Measurements from ENCODE around the gene HEXIM1.
"Not testable (repeated sequence)": the region's sequence is repeated elsewhere in the genome, so short reads cannot be mapped to it uniquely, and the experiment has no call there.

HEXIM1 gene

DNA sequence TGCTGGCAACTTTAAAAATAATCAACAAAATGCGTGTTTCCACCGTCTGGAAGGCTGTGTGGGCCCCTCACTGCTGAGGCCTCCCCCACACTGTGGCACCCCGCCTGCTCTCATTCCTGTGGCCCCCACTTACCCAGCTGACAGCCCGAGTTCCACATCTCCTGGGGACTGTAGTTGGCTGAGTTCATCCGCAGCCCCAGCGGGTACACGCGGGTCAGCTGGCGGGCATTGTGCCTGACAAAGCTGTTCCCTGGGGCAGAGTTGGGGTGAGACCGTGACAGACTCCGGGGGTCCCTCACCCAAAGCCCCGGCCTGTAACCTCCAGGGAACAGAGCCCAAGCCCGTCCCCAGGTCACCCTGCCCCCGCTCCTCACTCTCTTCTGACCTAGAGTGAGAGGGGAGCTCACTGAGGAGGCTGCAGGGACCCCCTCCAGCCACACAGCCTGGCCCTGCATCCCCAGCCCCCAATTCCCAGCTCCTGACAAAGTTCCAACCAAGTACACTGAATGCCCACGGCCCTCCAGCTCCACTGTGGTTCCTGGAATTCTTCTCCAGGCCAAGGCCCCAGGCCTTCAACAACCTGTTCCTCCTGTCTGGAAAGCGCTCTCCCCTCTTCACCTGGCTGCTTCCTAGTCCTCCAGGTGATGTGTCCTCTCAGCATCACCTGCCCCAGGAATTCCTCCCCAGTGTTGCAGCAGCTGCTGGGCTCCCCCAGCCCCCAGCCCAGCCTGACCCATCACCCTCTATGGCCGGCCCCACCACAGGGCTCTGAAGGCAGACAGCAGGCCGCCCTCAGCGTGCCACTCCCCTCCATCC, 34.0 kb upstream of the HEXIM1 start:
- DNase-seq, result no peak

DNA sequence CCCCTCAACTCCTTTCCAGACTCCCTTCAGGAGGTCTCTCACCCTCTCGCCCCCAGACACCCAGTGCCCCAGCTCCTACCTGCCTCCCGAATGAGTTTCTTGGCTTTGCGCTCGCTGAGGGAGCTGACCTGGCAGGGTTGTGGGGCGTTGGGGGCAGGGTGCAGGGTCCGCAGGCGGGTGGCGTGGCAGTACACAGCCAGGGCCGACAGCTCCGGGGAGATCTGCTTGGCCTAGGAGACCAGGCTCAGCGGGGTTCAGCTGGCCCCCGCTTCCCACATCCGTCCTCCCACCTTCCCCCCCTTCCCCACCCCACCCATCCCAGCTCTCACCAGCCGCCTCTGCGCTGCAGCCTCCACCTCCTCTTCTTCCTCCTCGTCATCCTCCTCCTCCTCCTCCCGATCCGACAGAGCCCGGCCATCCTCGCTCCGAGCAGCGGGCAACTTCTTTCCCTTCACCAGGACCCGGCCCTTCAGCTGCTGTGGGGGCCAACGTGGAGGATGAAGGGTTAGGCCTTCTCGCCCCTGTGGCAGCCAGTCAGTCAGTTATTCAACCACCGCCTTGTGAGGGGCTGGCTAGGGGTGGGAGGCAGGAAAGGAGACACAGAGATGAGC, 33.2 kb upstream of the HEXIM1 start:
- no peak for DNase-seq

DNA sequence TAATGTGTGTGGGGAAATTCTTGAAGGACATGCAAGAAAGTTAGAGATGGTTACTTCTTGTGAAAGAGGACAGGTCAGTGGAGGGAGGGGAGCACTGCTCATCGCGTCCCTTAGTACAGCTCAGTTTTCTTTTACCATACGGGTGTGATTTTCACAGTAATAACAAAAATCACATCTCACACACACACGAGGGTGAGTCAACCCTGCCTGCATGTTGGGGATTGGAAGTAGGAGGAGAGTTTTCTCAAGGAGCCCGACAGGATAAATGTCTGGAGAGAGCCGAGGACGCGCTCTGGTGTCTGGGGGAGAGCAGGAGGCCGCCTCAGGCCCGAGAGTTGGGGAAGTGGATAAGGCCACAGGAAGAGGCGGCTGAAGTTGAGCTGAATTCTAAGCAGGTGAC, 32.4 kb upstream of the HEXIM1 start:
- DNase-seq, result no peak

DNA sequence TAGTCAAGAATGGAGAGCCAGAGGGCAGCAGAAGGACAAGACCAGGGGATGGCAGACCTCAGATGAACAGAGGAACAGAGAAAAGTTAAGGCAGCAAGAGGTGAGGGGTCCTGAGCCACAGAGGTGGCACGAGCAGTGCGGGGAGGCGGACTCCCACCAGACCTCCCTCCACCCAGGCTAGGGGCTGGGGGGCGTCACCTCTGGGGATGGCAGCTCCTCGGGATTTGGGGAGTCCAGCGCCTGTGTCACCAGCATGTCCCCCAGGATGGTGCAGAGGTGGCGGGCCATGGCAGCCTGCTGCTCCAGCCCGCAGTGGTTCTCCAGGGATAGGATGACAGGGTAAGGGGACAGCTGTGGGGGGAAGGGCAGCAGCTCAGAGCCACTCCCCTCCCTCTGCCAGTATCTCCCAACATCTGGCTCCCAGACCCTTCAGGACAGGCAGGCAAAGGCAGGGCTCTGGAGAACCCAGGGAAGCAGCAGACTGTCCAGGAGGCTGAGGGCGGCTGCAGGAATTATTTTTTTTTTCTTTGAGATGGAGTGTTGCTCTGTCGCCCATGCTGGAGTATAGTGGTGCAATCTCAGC, 31.8 kb upstream of the HEXIM1 start:
- DNase-seq, result no peak

DNA sequence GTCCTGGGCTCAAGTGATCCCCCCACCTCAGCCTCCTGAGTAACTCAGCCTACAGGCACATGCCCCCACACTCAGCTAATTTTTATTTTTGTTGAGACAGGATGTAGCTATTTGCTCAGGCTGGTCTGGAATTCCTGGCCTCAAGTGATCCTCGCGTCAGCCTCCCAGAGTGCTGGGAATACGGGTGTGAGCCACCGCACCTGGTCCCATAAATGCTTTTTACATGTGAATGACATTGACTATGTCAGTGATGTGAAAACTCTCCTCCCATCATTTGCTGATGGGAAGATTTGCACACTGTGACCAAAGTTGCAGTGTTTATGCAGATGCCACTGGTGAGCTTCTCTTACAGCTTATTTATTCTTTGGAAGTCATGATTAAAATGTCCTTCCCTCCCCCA, 30.9 kb upstream of the HEXIM1 start:
- DNase-seq, result no peak

DNA sequence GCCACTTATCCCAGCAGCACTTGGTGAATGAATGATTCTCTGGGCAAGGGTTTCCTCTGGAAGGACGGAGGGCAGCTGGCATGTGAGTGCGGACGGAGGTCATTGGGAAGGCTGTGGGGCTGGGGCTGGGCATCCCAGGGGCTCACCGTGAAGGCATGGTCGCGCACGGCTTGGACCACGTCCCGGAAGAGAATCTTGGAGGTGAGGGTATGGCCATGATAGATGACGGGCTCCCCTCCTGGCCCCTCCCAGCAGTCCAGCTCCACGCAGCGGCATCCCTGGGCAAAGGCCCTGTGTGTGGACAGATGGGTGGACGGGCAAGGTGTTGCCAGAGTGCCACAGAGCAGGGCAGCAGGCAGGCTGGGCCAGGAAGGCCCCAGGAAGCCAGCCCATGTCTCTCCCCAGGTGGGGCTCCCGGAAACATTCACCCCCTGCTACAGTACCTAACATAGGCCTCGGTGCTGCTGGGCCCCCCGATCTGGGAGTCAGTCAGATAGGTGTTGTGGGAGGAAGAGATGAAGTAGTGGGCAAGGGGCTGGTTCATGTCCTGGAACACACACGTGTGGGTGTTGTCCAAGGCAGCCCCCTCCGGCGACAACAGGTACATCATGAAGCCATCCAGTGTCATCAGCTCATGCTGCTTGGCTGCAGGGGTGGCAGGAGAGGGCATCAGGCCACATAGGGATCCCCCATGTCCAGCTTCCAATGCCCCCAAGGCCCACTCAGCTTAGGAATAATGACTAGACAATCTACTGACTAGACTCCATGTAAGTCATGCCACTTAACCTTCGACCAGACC, 30.2 kb upstream of the HEXIM1 start:
- DNase-seq, result no peak

DNA sequence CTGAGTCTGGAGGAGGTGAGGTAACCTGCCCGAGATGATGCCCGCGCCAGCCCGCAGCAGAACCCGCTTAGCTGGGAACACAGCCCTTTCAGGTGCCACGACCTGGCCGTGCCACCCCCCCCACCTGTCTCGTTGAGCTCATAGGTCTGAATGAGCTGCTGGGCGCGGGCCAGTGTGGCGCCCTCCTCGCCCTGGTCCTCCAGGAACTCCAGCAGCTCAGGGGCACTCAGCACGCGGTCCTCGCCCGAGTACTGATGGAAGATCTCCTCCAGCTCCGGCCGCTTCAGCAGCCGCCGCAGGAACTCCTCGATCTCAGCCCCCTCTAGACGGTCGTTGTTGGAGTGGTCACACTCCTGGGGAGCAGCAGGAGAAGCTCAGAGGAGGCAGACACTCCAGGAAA, 29.6 kb upstream of the HEXIM1 start:
- DNase-seq, result no peak

DNA sequence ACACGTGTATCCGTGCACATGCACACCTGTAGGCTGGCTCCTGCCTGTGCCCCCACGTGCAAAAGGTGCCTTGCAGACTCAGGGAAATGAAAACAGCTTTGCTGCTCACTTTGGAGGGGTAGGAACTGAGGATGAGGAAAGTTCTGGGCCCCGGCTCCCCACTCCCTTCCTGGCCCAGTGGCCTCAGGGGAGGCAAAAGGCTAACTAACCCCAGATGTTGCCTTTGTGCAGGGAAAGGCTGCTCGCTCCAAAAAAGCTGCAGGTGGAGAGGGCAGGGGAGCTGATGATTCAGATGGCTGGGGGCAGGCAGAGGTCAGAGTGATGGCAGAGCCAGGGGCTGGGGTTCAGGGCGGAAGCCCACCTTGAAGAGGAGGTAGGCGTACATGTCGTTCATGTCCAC, 28.3 kb upstream of the HEXIM1 start:
- DNase-seq, result no peak

DNA sequence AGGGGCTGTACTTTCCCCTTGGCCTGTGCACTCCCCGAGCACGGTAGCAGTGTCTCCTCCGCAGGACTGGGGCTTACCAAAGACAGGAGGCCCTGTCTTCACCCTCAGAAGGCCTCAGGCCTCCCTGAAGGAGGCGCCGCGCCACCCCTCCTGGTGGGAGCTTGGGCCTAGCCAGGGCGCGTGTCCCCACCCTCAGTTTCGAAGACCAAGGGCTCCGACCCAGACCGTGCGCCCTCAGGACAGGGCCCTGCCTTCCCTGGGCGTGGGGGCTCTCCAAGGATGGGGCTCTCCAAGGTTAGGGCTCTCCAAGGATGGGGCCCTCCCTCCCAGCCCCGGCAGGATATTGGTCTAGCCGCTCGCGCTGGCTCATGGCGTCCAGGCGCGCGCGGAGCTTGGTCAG, 27.7 kb upstream of the HEXIM1 start:
- no peak for DNase-seq

DNA sequence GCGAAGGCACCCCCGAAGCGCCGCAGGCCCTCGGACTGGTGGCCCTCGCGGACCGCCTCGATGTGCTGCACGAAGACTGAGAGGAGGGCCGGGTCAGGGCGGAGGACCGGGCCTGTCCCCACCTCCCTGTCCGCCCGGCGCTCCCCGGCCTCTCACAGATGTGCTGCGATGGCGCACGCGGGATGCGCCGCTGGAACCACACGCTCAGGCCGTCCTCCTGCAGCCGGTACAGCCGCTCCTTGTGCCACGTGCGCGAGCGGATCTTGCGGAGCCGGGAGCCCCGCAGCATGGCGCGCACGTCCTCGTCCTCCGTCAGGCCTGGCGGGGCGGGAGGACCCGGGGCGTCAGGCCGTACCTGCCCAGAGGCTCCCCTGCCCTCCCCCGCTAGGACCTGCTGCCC, 27.2 kb upstream of the HEXIM1 start:
- DNase-seq, result no peak

DNA sequence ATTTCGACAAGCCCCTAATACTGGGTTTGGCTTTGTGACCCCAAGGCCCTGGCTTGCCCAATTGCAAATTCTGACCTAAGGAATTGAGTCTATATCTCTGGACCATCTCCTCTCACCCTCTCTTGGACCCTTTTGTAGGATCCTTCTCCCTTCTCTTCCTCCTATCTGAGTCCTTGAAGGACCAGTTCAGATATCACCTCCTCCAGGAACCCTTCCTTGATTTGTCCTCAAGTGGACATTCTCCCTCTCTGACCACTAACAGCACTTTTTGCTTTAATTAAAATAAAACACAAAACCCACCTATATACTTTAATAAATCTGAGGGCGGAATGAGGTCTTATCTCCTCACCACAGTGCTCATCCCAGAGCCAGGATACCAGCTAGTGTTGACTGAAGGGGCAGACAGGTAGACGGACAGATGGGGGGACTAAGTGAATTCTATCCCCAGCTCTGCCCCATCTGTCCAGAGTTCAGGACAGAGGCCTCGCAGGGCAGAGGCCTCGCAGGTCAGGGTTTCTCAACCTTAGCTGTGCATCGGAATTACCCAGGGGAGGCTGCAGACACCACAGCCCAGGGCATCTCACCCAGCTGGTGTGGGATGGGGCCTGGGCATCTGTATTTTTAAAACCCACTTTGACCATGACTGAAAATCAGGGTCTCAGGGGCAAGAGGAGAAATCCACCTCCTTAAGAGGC, 25.1 kb upstream of the HEXIM1 start:
- no peak for DNase-seq

DNA sequence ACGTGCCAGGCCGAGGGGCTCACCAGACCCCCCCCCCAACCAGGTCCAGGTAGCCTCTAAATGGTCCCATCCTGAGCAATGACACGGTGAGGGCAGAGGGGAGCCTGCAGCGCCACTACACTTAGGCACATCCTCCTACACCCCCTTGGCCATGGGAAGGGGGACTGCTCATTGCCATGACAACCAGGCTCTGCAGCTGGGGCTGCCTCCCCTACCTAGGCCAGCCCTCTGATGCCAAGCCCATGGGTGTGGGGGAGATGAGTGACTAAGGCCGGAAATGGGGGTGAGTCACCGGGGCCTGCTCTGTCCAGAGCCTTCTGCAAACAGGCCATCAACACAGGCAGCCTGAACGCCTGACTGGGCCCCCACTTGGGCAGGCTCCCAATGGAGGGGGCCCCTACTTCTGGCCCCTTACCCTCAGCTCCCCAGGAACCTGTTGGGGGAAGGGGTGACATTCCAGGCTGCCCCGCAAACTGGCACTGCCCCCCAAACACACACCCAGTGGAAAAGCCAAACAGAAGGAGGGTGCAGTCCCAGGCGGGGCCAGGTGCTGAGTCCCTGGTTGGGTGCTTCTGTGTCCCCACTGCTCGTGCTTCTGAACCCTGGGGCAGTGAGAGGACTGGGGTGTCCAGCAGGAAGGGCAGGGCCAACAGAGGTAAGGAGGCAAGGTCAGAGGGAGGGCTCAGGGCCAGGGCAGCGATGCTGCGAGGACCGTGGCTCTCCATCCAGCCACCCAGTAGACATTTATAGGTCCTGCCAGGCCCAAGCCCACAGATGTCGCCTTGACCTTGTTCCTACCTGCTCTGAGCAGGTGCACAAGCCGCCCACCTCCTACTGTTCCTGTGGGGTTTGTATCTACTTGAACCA, 24.1 kb upstream of the HEXIM1 start:
- DNase-seq, result no peak

DNA sequence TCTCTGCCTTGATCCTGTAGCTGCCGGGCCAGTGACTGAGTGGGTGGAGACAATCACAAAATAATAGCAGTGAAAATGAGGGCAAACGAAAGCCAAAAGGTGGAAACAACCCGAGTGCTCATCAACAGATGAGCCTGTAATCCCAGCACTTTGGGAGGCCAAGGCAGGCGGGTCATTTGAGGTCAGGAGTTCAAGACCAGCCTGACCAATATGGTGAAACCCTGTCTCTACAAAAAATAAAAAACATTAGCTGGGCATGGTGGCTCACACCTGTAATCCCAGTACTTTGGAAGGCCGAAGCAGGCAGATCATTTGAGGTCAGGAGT, 23.5 kb upstream of the HEXIM1 start:
- not testable (repeated sequence) for DNase-seq

DNA sequence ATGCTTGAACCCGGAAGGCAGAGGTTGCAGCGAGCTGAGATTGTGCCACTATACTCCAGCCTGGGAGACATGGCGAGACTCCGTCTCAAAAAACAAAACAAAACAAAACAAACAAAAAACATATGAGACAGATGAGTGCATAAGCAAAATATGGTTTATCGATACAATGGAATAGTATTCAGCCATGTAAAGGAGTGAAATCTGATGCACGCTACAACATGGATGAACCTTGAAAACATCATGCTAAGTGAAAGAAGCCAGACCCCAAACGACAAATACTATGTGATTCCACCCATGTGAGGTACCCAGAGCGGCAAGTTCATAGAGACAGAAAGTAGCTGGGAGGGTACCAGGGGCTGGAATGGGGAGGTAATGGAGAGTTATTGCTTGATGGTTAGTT, 22.8 kb upstream of the HEXIM1 start:
- no peak for DNase-seq

DNA sequence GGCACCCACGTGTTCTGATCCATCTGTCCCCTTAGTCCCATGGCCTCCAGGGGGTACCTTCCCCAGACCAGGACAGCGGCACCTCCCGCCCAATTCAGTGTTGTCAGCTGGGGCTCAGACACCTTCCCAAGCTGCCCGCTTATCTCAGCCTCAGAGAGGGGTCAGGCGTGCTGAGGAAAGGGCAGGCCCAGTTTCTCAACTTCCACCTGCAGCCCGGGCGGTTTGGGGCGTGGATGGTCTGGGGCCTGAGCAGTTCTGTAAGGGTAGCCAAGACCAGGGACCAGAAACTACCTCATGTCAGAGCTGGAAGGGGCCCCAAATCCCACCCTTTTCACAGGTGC, 21.1 kb upstream of the HEXIM1 start:
- DNase-seq, result no peak

DNA sequence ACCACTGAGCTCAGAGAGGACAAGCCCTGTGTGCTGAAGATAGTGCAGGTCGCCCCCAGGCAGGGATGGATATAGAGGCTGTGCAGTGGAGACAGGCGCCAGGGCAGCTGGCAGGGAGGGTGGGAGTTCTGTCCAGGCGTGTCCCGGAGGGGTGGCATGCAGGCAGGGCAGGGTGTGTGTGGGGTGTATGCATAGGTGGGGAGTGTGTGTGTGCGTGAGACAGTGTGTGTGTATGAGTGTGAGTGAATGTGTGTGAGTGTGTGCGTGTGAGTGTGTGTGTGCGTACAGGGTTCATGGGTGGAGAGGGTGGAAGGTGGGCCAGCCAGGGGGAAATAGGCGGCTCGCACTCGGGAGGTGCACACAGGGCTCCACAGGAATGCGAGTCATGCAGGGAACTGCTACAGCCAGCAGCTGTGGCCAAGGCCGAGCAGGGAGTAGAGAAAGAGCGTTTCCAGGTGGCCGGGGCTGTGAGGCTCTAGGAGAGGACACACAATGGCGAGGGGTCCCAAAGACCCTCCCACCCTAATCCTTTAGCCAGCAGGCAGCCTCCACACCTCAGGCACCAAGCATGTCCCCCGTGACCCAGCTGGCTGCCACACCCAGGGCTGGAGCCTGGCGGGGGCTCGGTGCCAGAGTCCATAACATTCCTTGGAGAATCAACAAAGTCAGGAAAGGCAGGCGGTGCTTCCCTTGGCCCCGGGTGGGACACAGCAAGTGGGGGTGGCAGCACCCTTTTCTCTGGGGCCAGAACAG, 20.6 kb upstream of the HEXIM1 start:
- no peak for DNase-seq

DNA sequence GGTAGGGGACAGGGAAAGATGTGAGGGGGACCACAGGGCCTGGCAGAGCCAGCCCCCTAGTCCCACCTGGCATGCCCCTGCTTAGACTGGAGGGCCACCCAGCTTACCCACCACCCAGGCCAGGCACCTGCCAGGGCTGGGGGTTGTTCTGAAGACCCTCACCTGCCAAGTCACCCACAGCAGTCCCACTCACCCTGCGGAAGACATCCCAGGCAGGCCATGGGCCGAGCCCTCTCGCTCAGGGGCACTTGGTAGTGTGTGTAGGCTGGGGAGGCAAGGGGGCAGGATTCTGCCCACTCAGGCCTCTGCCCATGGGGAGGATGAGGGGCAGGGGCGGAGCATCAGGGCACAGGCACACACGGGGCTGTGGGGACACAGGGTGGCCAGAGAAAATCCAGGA, 19.9 kb upstream of the HEXIM1 start:
- DNase-seq, result no peak

DNA sequence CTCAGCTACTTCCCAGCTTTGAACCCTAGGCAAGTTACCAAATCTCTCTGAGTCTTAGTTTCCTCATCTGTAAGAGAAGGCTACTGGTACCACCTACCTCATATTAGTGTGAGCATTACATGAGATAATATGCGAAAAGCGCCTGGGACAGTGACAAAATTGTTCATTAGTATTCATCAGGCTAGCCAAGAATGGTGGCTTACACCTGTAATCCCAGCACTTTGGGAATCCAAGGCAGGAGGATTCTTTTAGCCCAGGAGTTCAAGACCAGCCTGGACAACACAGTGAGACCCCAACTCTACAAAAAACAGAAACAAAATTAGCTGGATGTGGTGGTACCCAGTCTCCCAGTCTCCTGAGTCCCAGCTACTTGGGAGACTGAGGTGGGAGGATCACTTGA, 19.3 kb upstream of the HEXIM1 start:
- no peak for DNase-seq

DNA sequence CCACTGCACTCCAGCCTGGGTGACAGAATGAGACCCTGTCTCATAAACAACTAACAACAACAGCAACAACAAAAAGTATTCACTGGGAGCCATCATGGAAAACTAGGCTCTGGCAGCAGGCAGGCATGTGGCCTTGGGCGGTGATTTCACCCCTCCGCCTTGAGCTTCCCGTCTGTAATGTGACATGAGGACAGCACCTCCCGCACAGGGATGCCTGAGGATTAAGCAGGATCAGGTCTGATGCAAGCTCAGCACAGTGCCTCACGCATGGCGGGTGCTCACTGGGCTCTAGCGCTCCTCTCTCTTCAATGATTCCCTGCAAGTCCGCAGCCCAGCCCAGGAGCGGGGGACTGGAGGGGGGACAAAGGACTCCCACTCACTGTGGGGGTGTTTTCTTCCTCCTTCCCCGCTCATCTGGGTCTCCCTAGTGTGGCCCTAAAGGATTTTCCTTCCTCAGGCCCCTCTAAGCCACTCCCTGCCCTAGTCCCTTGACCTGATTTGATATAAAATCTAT, 18.8 kb upstream of the HEXIM1 start:
- no peak for DNase-seq

DNA sequence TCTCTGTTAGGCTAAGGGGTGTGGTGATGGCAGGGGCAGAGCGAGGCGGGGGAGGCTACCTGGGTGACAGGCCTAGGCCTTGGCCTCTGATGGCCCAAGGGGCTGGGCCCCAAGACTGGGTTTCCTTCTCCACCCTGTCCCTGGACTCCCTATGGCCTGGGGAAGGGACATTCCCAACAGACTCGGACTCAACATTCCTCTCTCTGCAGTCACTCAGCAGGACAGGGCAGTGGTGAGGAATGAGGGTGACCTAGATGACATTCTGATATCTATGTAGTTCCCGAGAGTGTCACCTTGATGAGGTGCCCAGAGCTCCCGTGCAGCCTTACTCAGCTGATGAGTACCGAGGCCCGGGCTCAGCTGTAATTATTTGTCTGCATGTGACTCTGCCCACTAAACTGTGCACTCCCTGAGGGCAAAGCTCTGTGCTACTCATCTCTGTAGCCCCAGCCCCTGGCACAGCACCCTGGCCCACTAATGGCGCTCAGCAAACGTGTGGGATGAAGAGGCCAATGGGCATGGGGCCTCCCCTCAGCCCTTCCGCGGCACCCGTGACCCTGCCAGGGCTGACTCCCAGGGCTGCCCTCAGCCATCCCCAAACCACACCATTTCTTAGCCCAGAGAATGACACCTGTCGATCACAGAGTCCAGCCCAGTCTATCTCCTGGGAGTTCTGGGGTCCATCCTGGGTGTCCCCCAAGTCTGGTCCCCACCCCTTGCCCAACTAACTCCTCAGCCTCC, 18.2 kb upstream of the HEXIM1 start:
- no peak for DNase-seq
